Keratinocyte (primary cell): ENCODE data around the gene DDX28. TPM values are rescaled to one million over a fixed set of nuclear protein-coding genes. Genes with fewer than 3 reads are reported as not detected.

Experiments
- DNase-seq: peaks from one replicate; pipeline ENCODE4 v3.0.0-alpha.2; 2011; ENCODE audit warnings: low read depth, missing footprints, low spot score
- FAIRE-seq: peaks from 2 replicates; lab custom pipeline; 2011; peaks lifted over from hg19 to GRCh38; lab: Jason Lieb, UNC
- H2AFZ ChIP-seq: 2 replicates; pipeline ENCODE4 v1.6.0; 2012; ENCODE audit warnings: low read length, control low read depth, inconsistent platforms; ENCODE audit not compliant: control insufficient read depth
- H3K27ac ChIP-seq: 2 replicates; pipeline ENCODE4 v1.5.1; 2011; ENCODE audit warnings: low read length; ENCODE audit not compliant: control insufficient read depth, insufficient read depth
- H3K27me3 ChIP-seq: 3 replicates; pipeline ENCODE4 v1.6.0; 2011; ENCODE audit warnings: low read length; ENCODE audit not compliant: control insufficient read depth, insufficient read depth; ENCODE audit errors: extremely low read depth
- H3K36me3 ChIP-seq, 2 experiments: 2 replicates in 1 of 2; 3 replicates in 1 of 2; pipeline ENCODE4 v1.5.1; 2011; ENCODE audit warnings: low read length in 2 of 2, mild to moderate bottlenecking in 1 of 2; ENCODE audit not compliant: control insufficient read depth in 2 of 2, insufficient read depth in 2 of 2; ENCODE audit errors: extremely low read depth in 1 of 2
- H3K4me1 ChIP-seq: 3 replicates; pipeline ENCODE4 v1.5.1; 2011; ENCODE audit warnings: low read length; ENCODE audit not compliant: control insufficient read depth, insufficient read depth; ENCODE audit errors: extremely low read depth
- H3K4me2 ChIP-seq: 3 replicates; pipeline ENCODE4 v1.6.0; 2011; ENCODE audit warnings: low read depth, low read length; ENCODE audit not compliant: control insufficient read depth, insufficient read depth; ENCODE audit errors: extremely low read depth
- H3K4me3 ChIP-seq, 3 experiments: fragments of 200-600 bp in 1 of 3; sonication (generic) in 1 of 3; 2 replicates in 2 of 3; 3 replicates in 1 of 3; pipeline ENCODE4 v1.5.1; 2011 to 2016; ENCODE audit warnings: low read length in 3 of 3, mild to moderate bottlenecking in 3 of 3, control low read depth in 2 of 3, inconsistent platforms in 1 of 3, low read depth in 1 of 3, mixed read lengths in 1 of 3, mixed run types in 1 of 3, moderate library complexity in 1 of 3; ENCODE audit not compliant: control insufficient read depth in 2 of 3, insufficient read depth in 2 of 3; ENCODE audit errors: extremely low read depth in 1 of 3
- H3K79me2 ChIP-seq: 2 replicates; pipeline ENCODE4 v1.6.0; 2012; ENCODE audit warnings: low read length; ENCODE audit not compliant: control insufficient read depth, insufficient read depth
- H3K9ac ChIP-seq: 3 replicates; pipeline ENCODE4 v1.6.0; 2011; ENCODE audit warnings: low read length; ENCODE audit not compliant: control insufficient read depth, insufficient read depth; ENCODE audit errors: extremely low read depth
- H3K9me1 ChIP-seq: 3 replicates; pipeline ENCODE4 v1.6.0; 2011; ENCODE audit warnings: low read length; ENCODE audit not compliant: control insufficient read depth, insufficient read depth; ENCODE audit errors: extremely low read depth
- H3K9me3 ChIP-seq: 2 replicates; pipeline ENCODE4 v1.5.1; 2012; ENCODE audit warnings: low read depth, low read length; ENCODE audit not compliant: control insufficient read depth
- H4K20me1 ChIP-seq: 3 replicates; pipeline ENCODE4 v1.6.0; 2011; ENCODE audit warnings: low read length; ENCODE audit not compliant: control insufficient read depth, insufficient read depth; ENCODE audit errors: extremely low read depth
- CTCF ChIP-seq, 3 experiments: IDR thresholded peaks in 1 of 3; conservative IDR thresholded peaks in 1 of 3; optimal IDR thresholded peaks in 1 of 3; 2 replicates in 2 of 3; 3 replicates in 1 of 3; pipeline versions ENCODE3 to v1.5.1; 2011; ENCODE audit warnings: low read length in 3 of 3, mild to moderate bottlenecking in 3 of 3, moderate library complexity in 2 of 3, control low read depth in 1 of 3, inconsistent platforms in 1 of 3; ENCODE audit not compliant: insufficient read depth in 2 of 3; ENCODE audit errors: extremely low read depth in 1 of 3
- EZH2 ChIP-seq: IDR thresholded peaks from one replicate; pipeline ENCODE4 v1.6.1; 2012; ENCODE audit warnings: inconsistent platforms, mild to moderate bottlenecking, low read length, moderate library complexity
- dilution Hi-C: fragments of 300-500 bp; cut with MboI; formaldehyde crosslinking; loops from one replicate; pipeline ENCODE4 v1.7.0; 2020; ENCODE audit warnings: low sequenced_read_pairs; ENCODE audit not compliant: extremely low pct_ligation_motif_present
- polyA plus RNA-seq, 5 experiments: library from polyadenylated mRNA; depleted of rRNA in 3 of 5; stranded (reverse) in 3 of 5; stranded (forward) in 1 of 5; unstranded in 1 of 5; fragments of >200 nt; gene quantifications; 1 replicate in 1 of 5; 2 replicates in 3 of 5; 3 replicates in 1 of 5; pipeline versions ENCODE4 v1.2.1 to v1.2.3, GENCODE V29; 2011 to 2012; ENCODE audit warnings: missing spikeins in 2 of 5, low read depth in 1 of 5, low replicate concordance in 1 of 5

Gene DDX28
- polyA plus RNA-seq, 1 donor (not counting 4 experiments of a cell fraction or from before 2014, with no cell fraction given): 12.8 TPM

- DNase-seq (no peak), FAIRE-seq (no peak)
- H3K9me3 ChIP-seq: no peaks in the 10 kb centered on the region
- peaks cover 3% of the 10 kb centered on the region for H3K9me1 ChIP-seq
- dilution Hi-C loops: no loop called here
- H2AFZ ChIP-seq: no peak overlapping the region
- H4K20me1 ChIP-seq: no peaks in the 10 kb centered on the region
- peaks cover 34% of the 10 kb centered on the region for H3K79me2 ChIP-seq
- no peak overlapping the region for H3K9ac ChIP-seq
- no peak for TF ChIP-seq CTCF (optimal IDR thresholded peaks at IDR 0.05 in 1 of 3, IDR thresholded peaks at IDR 0.05 in 1 of 3, conservative IDR thresholded peaks at IDR 0.05 in 1 of 3; ENCODE audit: extremely low read depth in 1 of 3, insufficient read depth in 2 of 3, low read length in 3 of 3)
- TF ChIP-seq EZH2: no peak
- H3K4me3 ChIP-seq: no peak overlapping the region
- H3K4me2 ChIP-seq: no peak overlapping the region
- no peaks in the 10 kb centered on the region for H3K27me3 ChIP-seq
- peaks cover 17% of the 10 kb centered on the region for H3K4me1 ChIP-seq
- no peak overlapping the region for H3K27ac ChIP-seq
- H3K36me3 ChIP-seq: peaks cover 2 to 12% of the 10 kb centered on the region in 2 experiments
Observed at GRCh38 chr16:68019167-68019680, 3.8 kb downstream of the DDX28 start.

GRCh38 chr16:68015681-68016080 lies 7.4 kb downstream of the DDX28 start, which contains the start of gene DPEP2NB:
TSS of gene DPEP2NB (minus strand) at chr16:68015911. CDS start at chr16:68015770, 141 bp downstream.
- H3K4me3 ChIP-seq: no peak within 1 kb of the TSS
- H4K20me1 ChIP-seq: no peaks in the 10 kb centered on the region
- no peak within 1 kb of the TSS for H3K9ac ChIP-seq
- no peak within 1 kb of the TSS for H3K27ac ChIP-seq
- no peaks in the 10 kb centered on the region for H3K27me3 ChIP-seq
- dilution Hi-C loops: no loop called here
- H3K4me1 ChIP-seq: peaks cover 10% of the 10 kb centered on the region
- DNase-seq (no peak), FAIRE-seq (no peak)
- H3K4me2 ChIP-seq: no peak within 1 kb of the TSS
- no peak for TF ChIP-seq EZH2
- TF ChIP-seq CTCF (optimal IDR thresholded peaks at IDR 0.05 in 1 of 3, IDR thresholded peaks at IDR 0.05 in 1 of 3, conservative IDR thresholded peaks at IDR 0.05 in 1 of 3; ENCODE audit: extremely low read depth in 1 of 3, insufficient read depth in 2 of 3, low read length in 3 of 3): no peak
- H3K79me2 ChIP-seq: no peaks in the 10 kb centered on the region
- H3K36me3 ChIP-seq: no peaks in the 10 kb centered on the region
- no peaks in the 10 kb centered on the region for H3K9me3 ChIP-seq
- H3K9me1 ChIP-seq: no peaks in the 10 kb centered on the region
- H2AFZ ChIP-seq: no peak within 1 kb of the TSS
